Activated naive CD4-positive, alpha-beta T cell treated with anti-CD3 and anti-CD28 coated beads, Interleukin-2, amount 10 ng/mL, durations not matched to agents 7 days and 5 days (primary cell): Measurements from ENCODE around the gene NELFA.
"Not testable (repeated sequence)": the region's sequence is repeated elsewhere in the genome, so short reads cannot be mapped to it uniquely, and the experiment has no call there.

Experiments
- CTCF ChIA-PET: fragments of 350-600 bp; sonication (Branson Sonifier 250); formaldehyde crosslinking; loops from one replicate; lab custom pipeline; 2021; ENCODE audit warnings: antibody characterized with exemption; lab: Charles Lee
- DNase-seq: peaks from one replicate; pipeline ENCODE4 v3.0.0-alpha.2; 2020
- H3K27ac Mint-ChIP-seq: one replicate; pipeline ENCODE4 v1.8.0; 2021; ENCODE audit warnings: mild to moderate bottlenecking, moderate library complexity, mixed read lengths
- H3K27me3 Mint-ChIP-seq: one replicate; pipeline ENCODE4 v1.8.0; 2021; ENCODE audit warnings: mild to moderate bottlenecking, mixed read lengths
- H3K36me3 Mint-ChIP-seq: one replicate; pipeline ENCODE4 v1.8.0; 2021; ENCODE audit warnings: mixed read lengths
- H3K4me1 Mint-ChIP-seq: one replicate; pipeline ENCODE4 v1.8.0; 2021; ENCODE audit warnings: mixed read lengths
- H3K4me3 Mint-ChIP-seq: one replicate; pipeline ENCODE4 v1.8.0; 2021; ENCODE audit warnings: mild to moderate bottlenecking, moderate library complexity, mixed read lengths
- H3K9me3 Mint-ChIP-seq: one replicate; pipeline ENCODE4 v1.8.0; 2021; ENCODE audit warnings: mixed read lengths

Gene NELFA

DNA sequence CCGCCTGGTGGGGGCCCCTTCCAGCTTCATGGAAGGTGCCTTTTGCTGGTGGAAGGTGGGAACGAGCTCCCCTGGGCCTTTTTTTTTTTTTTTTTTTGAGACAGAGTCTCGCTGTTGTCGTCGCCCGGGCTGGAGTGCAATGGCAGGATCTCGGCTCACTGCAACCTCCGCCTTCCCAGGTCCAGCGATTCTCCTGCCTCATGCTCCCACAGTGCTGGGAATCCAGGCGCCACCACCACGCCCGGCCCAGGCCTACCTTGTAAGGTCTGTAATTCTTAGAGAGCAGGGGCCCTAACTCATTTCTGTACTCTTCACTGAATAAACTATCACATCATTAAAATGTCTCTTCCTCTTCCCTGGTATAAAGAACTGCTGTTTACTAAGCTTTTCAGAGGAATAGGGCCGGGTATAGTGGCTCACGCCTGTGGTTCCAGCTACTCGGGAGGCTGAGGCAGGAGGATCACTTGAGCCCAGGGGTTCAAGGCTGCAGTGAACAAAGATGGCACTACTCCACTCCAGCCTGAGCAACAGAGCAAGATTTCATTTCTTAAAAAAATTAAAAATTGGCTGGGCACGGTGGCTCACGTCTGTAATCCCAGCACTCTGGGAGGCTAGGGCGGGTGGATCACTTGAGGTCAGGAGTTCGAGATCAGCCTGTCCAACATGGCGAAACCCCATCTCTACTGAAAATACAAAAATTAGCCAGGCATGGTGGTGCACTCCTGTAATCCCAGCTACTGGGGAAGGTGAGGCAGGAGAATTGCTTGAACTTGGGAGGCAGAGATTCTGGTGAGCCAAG lies 14.9 kb downstream of the NELFA start:
- H3K9me3 Mint-ChIP-seq: peaks cover 23% of the 10 kb centered on the region
- H3K4me1 Mint-ChIP-seq, DNase-seq, H3K27me3 Mint-ChIP-seq, H3K4me3 Mint-ChIP-seq, CTCF ChIA-PET, H3K27ac Mint-ChIP-seq: not testable (repeated sequence)
- H3K36me3 Mint-ChIP-seq: peaks cover 40% of the 10 kb centered on the region

DNA sequence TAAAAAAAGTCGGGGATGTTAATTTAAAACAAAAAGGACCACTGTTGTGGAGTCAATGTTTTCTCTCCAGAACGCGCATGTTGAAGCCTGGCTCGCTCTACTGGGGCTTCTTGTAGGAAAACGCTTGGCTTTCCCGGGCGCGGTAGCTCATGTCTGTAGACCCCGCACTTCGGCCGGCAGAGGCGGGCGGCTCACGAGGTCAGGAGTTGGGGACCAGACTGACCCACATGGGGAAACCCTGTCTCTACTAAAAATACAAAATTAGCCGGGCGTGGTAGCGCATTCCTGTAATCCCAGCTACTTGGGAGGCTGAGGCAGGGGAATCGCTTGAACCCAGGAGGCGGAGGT lies 15.6 kb downstream of the NELFA start:
- no peak for DNase-seq
- no peaks in the 10 kb centered on the region for H3K4me1 Mint-ChIP-seq
- no peaks in the 10 kb centered on the region for H3K27me3 Mint-ChIP-seq
- peaks cover 32% of the 10 kb centered on the region for H3K36me3 Mint-ChIP-seq
- H3K9me3 Mint-ChIP-seq: peaks cover 17% of the 10 kb centered on the region
- CTCF ChIA-PET: no interaction called here
- no peak overlapping the region for H3K4me3 Mint-ChIP-seq
- no peak overlapping the region for H3K27ac Mint-ChIP-seq

DNA sequence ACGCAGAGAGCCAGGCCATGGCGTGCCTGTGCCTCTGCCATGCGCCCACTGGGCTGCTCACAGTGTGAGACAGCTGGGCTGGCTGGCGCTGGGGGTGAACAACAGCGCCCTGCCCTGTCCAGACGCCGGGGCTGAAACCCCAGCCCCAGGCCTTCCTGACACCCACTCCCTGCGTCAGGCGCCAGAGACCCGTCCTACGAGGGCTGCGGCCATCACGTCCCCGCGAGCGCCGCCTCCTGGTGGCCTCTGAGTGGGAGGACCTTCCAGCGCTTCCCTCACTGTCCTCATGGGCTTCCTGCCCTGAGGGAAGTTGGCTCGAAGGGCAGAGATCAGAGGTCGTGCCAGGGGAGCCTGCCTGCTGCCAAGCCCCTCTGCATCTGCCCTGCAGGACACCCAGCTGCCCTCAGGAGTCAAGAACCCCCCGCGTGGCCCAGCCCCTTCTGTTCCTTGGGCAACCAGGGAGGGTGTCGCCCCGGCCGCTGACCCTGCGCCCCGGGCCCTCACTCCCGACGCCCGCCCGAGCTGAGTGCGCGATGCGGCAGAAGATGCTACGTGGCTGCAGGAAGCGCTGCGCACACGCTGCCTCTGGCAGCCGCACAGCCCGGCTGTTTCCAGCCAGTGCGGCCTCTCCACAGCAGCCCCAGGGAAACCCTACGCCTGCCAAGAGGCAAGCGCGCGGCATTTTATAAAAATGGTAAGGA lies 16.2 kb downstream of the NELFA start:
- Mint-ChIP-seq H3K9me3 (peaks cover 12% of the 10 kb centered on the region), H3K27me3 (no peaks in the 10 kb centered on the region), H3K4me1 (no peaks in the 10 kb centered on the region), H3K4me3 (no peak overlapping the region), H3K36me3 (peaks cover 30% of the 10 kb centered on the region), H3K27ac (no peak overlapping the region)
- DNase-seq: no peak
- CTCF ChIA-PET: no interaction called here

DNA sequence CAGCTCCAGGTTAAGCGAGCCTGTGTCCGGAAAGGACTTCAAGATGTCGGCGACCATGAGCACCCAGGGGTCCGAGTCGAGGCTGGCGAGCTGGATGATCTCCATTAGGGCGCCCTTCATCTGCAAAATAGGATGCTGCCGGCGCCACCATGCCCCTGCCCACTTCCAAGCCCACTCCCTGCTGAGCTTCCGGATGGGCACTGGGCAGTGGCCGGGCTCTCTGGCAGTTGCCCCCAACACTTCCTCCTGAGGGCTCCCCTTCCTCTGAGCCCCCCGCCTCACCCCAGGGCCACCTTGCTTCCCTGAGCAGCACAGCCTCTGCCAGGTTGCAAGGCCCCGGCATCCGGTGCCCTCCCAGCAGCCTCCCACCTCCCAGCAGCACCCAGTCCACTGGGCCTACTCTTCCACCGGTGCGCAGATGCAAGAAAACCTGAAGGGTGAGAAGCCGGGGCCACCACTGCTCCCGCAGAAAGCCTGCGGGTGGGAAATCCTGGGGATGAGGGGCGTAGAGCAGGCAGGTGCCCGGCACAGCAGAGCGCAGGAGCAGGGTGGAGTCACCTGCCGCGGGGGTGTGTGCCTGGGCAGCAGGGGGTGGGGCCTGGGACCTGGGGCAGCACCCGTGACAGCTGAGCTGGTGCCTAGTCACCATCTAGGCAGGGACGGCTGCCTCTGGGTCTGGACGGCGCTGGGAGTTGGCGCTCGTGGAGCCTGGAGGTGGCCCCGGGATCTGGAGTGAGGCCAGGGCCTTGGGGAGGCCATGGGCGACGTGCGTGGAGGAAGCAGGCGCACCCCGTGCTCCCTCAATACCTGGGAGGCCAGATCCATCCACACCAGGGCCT lies 17.0 kb downstream of the NELFA start:
- no peaks in the 10 kb centered on the region for H3K27me3 Mint-ChIP-seq
- DNase-seq: no peak
- H3K36me3 Mint-ChIP-seq: peaks cover 22% of the 10 kb centered on the region
- H3K4me3 Mint-ChIP-seq: no peak overlapping the region
- no peak overlapping the region for H3K27ac Mint-ChIP-seq
- H3K4me1 Mint-ChIP-seq: no peaks in the 10 kb centered on the region
- peaks cover 4% of the 10 kb centered on the region for H3K9me3 Mint-ChIP-seq
- CTCF ChIA-PET: no interaction called here

DNA sequence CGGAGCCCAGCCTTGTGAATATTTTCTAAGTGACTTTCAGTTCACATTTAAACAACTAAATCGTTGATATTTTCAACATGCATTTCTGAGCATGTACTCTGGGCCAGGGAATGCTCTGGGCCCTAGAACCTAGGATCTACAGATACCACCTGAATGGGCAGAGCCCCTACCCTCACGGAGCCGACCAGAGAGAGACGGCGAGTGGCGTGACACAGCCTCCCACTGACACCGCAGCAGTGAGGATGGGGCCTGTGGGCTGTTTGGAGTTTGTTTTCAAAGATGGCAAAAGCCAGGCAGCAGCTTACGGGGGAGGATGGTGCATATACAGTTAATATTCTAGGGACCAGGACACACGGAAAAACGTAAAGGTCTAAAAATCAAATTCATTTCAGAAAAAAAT lies 17.7 kb downstream of the NELFA start:
- Mint-ChIP-seq H3K36me3 (peaks cover 17% of the 10 kb centered on the region), H3K27ac (no peak overlapping the region), H3K9me3 (peaks cover 4% of the 10 kb centered on the region), H3K27me3 (no peaks in the 10 kb centered on the region), H3K4me1 (no peaks in the 10 kb centered on the region), H3K4me3 (no peak overlapping the region)
- no peak for DNase-seq
- CTCF ChIA-PET: no interaction called here

DNA sequence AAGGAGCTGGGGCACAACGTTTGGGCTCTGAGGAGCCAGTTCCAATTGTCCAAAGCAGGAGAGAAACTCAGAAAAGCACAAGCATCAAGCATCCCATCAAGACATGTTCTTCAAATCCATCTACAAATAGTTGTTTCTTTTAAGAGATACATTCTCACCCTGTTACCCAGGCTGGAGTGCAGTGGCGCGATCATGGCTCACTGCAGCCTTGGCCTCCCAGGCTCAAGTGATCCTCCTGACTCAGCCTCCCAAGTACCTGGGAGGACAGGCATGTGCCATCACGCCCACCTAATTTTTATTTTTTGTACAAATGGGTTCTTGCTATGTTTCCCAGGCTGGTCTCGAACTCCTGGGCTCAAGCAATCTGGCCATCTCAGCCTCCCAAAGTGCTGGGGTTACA lies 18.1 kb downstream of the NELFA start:
- Mint-ChIP-seq H3K36me3 (peaks cover 13% of the 10 kb centered on the region), H3K4me1 (no peaks in the 10 kb centered on the region), H3K27ac (no peak overlapping the region), H3K27me3 (no peaks in the 10 kb centered on the region), H3K9me3 (peaks cover 2% of the 10 kb centered on the region), H3K4me3 (no peak overlapping the region)
- CTCF ChIA-PET: no interaction called here
- DNase-seq: no peak

DNA sequence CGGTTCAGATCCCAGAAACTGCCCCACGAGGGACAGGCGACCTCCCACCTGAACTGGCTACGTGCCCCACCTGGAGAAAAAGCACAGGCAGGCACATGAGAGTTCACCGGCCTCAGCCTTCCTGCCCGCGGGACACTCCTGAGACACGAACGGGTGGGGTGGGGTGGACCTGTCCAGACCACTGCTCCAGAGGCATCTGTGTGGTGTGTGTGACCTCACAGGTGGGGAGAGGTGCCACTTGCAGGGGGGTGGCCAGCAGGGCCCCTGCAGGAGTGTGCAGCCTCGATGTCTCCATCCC lies 18.5 kb downstream of the NELFA start:
- CTCF ChIA-PET: no interaction called here

DNA sequence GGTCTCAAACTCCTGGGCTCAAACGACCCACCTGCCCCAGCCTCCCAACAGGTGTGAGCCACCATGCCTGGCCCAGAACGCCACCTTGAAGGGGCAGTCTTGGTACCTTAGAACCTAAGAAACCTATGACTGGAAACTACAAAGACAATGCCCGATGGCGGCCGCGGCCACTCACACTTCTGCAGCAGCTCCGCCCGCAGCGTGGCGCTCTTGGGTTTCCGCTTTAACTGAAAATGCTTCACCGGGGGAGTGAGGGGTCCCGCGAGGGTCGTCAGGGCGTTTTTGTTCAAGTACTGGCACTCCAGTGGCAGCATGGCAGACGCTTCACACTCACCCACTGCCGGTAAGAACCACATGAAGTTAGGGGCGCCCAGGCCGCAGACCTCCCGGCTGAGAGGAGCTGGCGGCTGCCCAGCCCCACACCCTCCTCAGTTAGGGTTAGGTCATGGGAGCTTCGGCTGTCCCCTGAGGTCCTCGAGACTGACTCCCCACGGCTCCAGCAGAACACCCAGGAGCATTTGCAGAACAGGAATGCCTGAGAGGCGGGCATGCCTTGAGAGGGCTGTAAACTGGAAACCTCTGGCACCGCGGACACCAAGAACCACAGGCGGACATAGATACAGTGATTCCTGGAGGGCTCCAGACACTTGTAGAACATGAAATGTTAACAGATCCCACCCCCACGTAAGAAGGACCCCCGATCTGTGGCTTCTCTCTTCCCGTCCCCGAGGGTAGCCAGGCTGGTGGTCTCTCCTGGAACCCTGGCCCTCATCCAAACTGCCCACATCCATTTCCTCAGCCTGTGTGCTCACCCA lies 19.0 kb downstream of the NELFA start:
- H3K9me3 Mint-ChIP-seq: no peaks in the 10 kb centered on the region
- no peak for DNase-seq
- no peaks in the 10 kb centered on the region for H3K4me1 Mint-ChIP-seq
- no peak overlapping the region for H3K27ac Mint-ChIP-seq
- H3K27me3 Mint-ChIP-seq: no peaks in the 10 kb centered on the region
- CTCF ChIA-PET: no interaction called here
- H3K4me3 Mint-ChIP-seq: no peak overlapping the region
- peaks cover 6% of the 10 kb centered on the region for H3K36me3 Mint-ChIP-seq

More for the DNA sequence above, 18.5 kb downstream of the NELFA start:
- peaks cover 10% of the 10 kb centered on the region for H3K36me3 Mint-ChIP-seq
- no peak overlapping the region for H3K4me3 Mint-ChIP-seq
- H3K27ac Mint-ChIP-seq: no peak overlapping the region
- H3K9me3 Mint-ChIP-seq: no peaks in the 10 kb centered on the region
- no peaks in the 10 kb centered on the region for H3K4me1 Mint-ChIP-seq
- no peaks in the 10 kb centered on the region for H3K27me3 Mint-ChIP-seq
- DNase-seq: no peak

DNA sequence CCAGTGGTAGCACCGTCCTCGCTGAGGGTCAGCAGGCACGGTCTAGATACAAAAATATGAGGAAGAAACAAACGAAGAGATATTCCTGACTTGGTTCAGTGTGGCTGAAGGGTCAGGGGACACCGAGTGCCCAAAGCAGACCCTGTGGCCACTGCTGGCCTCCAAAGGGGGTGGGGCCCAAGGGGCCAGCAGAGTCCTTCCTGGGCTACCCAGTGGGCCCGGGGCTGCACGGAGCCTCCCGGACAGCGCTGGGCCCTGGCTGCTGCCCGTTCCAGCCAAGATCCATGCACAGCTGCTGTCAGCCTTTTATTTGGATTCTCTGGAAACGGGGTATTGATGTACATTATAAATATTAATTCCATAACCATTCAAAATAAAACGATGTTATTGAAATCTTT lies 20.4 kb downstream of the NELFA start:
- H3K9me3 Mint-ChIP-seq: no peaks in the 10 kb centered on the region
- H3K4me1 Mint-ChIP-seq: no peaks in the 10 kb centered on the region
- H3K4me3 Mint-ChIP-seq: no peak overlapping the region
- H3K27ac Mint-ChIP-seq: no peak overlapping the region
- CTCF ChIA-PET: no interaction called here
- H3K36me3 Mint-ChIP-seq: peaks cover 7% of the 10 kb centered on the region
- DNase-seq: no peak
- no peaks in the 10 kb centered on the region for H3K27me3 Mint-ChIP-seq

DNA sequence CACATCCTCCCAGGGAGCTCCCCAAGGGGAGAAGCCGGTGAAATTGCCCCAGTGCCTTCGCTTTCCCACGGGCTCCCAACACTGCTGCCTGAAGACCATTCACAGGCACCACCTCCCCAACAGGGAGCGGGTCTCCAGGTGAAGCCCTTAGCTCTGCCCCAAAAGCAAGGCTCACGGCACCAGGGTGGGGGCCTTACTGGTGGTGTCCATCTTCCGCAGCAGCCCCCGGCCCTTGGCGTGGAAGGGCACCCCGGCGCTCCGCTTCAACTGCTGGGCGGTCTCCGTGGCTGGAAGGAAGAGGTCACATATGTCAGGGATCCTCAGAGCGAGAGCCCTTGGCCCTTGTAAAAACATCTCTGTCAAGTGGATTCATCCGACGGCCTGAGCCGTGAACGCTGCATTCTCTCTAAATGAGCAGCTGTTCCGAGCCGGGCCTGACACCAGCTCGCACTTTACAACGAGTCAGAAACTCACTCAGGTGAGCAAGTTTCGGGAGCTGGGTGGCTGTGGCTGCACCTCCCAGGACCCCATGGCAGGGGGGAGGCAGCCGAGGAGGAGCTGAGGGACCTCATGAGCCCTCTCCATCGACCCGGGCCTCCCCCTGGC lies 20.9 kb downstream of the NELFA start:
- peaks cover 8% of the 10 kb centered on the region for H3K36me3 Mint-ChIP-seq
- no peaks in the 10 kb centered on the region for H3K4me1 Mint-ChIP-seq
- DNase-seq: no peak
- no peaks in the 10 kb centered on the region for H3K27me3 Mint-ChIP-seq
- H3K27ac Mint-ChIP-seq: no peak overlapping the region
- H3K9me3 Mint-ChIP-seq: no peaks in the 10 kb centered on the region
- H3K4me3 Mint-ChIP-seq: no peak overlapping the region
- CTCF ChIA-PET: no interaction called here

DNA sequence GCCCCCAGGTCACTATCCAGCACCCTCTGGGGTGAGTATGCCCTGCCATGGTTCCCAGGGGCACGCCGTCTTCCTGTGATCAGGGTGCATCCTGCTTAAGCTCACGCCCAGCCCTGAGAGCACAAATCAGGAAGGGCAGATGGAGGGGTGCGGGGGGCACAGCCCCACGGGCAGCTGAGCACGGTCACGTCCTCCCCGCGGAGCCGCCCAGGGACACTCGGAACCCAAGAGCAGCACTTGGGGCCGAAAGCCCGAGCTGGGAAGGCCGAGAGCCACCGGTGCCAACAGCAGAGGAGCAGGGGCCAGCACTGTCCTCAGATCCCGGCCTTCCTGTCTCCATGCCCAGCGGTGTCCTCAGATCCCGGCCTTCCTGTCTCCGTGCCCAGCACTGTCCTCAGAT lies 21.5 kb downstream of the NELFA start:
- peaks cover 12% of the 10 kb centered on the region for H3K36me3 Mint-ChIP-seq
- no peaks in the 10 kb centered on the region for H3K9me3 Mint-ChIP-seq
- no peak overlapping the region for H3K4me3 Mint-ChIP-seq
- CTCF ChIA-PET: no interaction called here
- H3K4me1 Mint-ChIP-seq: no peaks in the 10 kb centered on the region
- no peak overlapping the region for H3K27ac Mint-ChIP-seq
- no peak for DNase-seq
- no peaks in the 10 kb centered on the region for H3K27me3 Mint-ChIP-seq

DNA sequence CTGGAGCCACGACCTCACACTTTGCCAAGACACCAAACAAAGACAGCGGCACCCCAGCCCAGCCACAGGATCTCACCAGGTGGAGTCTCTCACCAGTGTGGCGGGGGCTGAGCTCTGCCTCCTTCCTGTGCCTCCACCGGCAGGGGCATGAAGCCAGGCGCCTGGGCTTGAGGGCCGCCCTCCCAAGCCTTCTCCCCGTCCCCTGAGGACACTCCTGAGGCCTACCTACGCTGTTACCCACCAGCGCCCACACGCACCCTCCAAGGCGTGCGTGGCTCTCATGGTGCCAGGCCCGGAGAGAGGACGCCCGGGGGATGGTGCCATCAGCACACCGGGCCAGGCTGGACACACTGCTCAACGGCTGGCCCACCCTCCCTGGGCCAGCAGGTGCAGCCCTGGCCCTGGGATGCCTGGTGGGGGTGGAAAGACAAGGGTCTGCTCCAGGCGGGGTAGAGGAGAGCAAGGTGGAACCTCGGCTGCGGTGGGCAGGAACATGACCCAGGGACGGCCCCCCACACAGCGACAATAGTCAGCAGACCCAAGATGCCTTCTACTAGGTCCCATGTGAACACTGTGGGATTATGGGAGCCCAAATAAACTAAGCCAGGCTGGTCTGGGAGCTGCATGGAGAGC lies 22.1 kb downstream of the NELFA start:
- DNase-seq: no peak
- Mint-ChIP-seq H3K9me3 (no peaks in the 10 kb centered on the region), H3K36me3 (peaks cover 14% of the 10 kb centered on the region), H3K27ac (no peak overlapping the region), H3K4me1 (no peaks in the 10 kb centered on the region), H3K27me3 (no peaks in the 10 kb centered on the region), H3K4me3 (no peak overlapping the region)
- CTCF ChIA-PET: no interaction called here

DNA sequence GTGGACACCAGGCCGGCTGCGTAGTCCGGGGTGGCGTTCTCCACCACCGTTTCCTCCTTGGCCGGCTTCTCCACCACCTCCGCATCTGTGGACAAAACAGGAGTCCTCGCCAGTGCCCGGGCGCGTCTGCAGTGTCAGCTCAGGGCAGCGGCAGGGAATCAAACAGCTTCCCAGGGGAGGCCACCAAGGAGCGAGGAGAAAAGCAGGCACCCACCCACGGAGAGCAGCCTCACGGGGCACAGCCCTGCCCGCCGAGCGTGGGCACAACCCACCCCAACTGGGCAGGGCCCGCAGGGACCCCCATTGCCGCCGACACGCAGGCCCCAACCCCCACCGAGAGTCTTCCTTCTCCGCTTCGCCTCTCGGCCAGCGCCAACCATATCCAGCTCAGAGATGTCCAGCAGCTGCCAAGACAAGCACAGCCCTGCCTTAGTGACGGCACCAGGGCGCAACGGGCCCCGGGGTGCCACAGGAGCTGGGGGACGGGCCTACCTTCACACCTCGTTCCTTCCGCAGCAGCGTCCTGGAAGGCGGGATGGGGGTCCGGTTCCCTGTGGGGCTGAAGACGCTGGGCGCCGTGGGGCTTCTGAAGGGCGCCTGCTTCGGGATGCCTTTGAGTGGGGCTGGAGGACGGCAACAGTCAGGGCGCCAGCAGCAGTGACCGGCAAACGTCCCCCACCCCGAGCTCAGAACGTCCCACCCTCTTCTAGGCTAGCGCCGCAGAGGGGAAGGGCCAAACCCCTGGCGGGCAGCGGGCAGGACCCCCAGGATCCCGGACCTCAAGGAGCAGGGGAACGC lies 22.8 kb downstream of the NELFA start:
- Mint-ChIP-seq H3K4me3 (no peak overlapping the region), H3K9me3 (no peaks in the 10 kb centered on the region), H3K36me3 (peaks cover 20% of the 10 kb centered on the region), H3K4me1 (peaks cover 3% of the 10 kb centered on the region), H3K27ac (no peak overlapping the region), H3K27me3 (no peaks in the 10 kb centered on the region)
- no peak for DNase-seq
- CTCF ChIA-PET: no interaction called here
